Hepatocyte (in vitro differentiated cells): ENCODE measurements around the gene TOB2. TPM values are rescaled to one million over a fixed set of nuclear protein-coding genes. Genes with fewer than 3 reads are reported as not detected.

Experiments used
- DNase-seq: peaks from one replicate; pipeline ENCODE4 v3.0.0-alpha.2; 2016; ENCODE audit warnings: low spot score
- H2AFZ ChIP-seq: fragments of 200-600 bp; sonication (generic); 2 replicates; pipeline ENCODE4 v1.6.0; 2016; ENCODE audit warnings: antibody characterized with exemption, mild to moderate bottlenecking
- H3K27ac ChIP-seq: fragments of 200-600 bp; sonication (generic); 2 replicates; pipeline ENCODE4 v1.5.1; 2016; ENCODE audit warnings: mild to moderate bottlenecking
- H3K27me3 ChIP-seq: fragments of 200-600 bp; sonication (generic); 2 replicates; pipeline ENCODE4 v1.6.1; 2016
- H3K36me3 ChIP-seq: fragments of 200-600 bp; sonication (generic); replicated peaks from 2 replicates; pipeline ENCODE4 v1.5.1; 2016; ENCODE audit warnings: low read depth; ENCODE audit not compliant: insufficient read depth
- H3K4me1 ChIP-seq: fragments of 200-600 bp; sonication (generic); 2 replicates; pipeline ENCODE4 v1.5.1; 2016; ENCODE audit warnings: mild to moderate bottlenecking, moderate library complexity; ENCODE audit not compliant: insufficient read depth
- H3K4me2 ChIP-seq: fragments of 200-600 bp; sonication (generic); 2 replicates; pipeline ENCODE4 v1.6.0; 2016
- H3K4me3 ChIP-seq: fragments of 200-600 bp; sonication (generic); 2 replicates; pipeline ENCODE4 v1.5.1; 2016; ENCODE audit warnings: mild to moderate bottlenecking
- H3K79me2 ChIP-seq: fragments of 200-600 bp; sonication (generic); 2 replicates; pipeline ENCODE4 v1.6.0; 2017; ENCODE audit warnings: mild to moderate bottlenecking
- H3K9me2 ChIP-seq: fragments of 200-600 bp; sonication (generic); replicated peaks from 2 replicates; pipeline ENCODE4 v1.6.0; 2017; ENCODE audit warnings: mild to moderate bottlenecking; ENCODE audit not compliant: insufficient read depth
- H3K9me3 ChIP-seq: fragments of 200-600 bp; sonication (generic); 2 replicates; pipeline ENCODE4 v1.5.1; 2016; ENCODE audit warnings: low read depth, mild to moderate bottlenecking
- H4K20me1 ChIP-seq: fragments of 200-600 bp; sonication (generic); 2 replicates; pipeline ENCODE4 v1.6.0; 2016; ENCODE audit warnings: mild to moderate bottlenecking; ENCODE audit not compliant: insufficient read depth, poor library complexity, severe bottlenecking
- EZH2 ChIP-seq: fragments of 200-600 bp; sonication (generic); IDR thresholded peaks from 2 replicates; pipeline ENCODE4 v1.6.1; 2016; ENCODE audit warnings: antibody characterized with exemption, mild to moderate bottlenecking, borderline replicate concordance
- EZH2phosphoT487 ChIP-seq: fragments of 200-600 bp; sonication (generic); IDR thresholded peaks from one replicate; pipeline ENCODE4 v1.6.1; 2018; ENCODE audit warnings: antibody characterized with exemption, mild to moderate bottlenecking, low read depth, moderate library complexity; ENCODE audit not compliant: unreplicated experiment, severe bottlenecking
- WGBS: methylation state at CpG from one replicate; pipeline ENCODE4 v1.1.6; 2016; ENCODE audit warnings: low lambda C conversion rate; ENCODE audit errors: missing lambda C conversion rate; 5-methylcytosine and 5-hydroxymethylcytosine counted together
- polyA plus RNA-seq: library from polyadenylated mRNA; unstranded; fragments of >200 nt; fragmentation: Nextera tagmentation; extraction: Ambion mirVana; gene quantifications from 2 replicates; pipeline ENCODE4 v1.2.1, GENCODE V29; 2016
- total RNA-seq: library from RNA; depleted of rRNA; stranded (reverse); fragments of >200 nt; gene quantifications from 2 replicates; pipeline ENCODE4 v1.2.3, GENCODE V29; 2014
- TF ChIP-seq, protein P1 (sequence below): fragments of 200-600 bp; sonication (generic); IDR thresholded peaks from 2 replicates; pipeline ENCODE4 v1.5.1; 2016; ENCODE audit warnings: antibody characterized with exemption, mild to moderate bottlenecking; ENCODE audit not compliant: poor library complexity

Gene TOB2
- total and polyA plus RNA-seq, 2 experiments from 2014 or later, result 37.8 to 38.5 TPM

DNA sequence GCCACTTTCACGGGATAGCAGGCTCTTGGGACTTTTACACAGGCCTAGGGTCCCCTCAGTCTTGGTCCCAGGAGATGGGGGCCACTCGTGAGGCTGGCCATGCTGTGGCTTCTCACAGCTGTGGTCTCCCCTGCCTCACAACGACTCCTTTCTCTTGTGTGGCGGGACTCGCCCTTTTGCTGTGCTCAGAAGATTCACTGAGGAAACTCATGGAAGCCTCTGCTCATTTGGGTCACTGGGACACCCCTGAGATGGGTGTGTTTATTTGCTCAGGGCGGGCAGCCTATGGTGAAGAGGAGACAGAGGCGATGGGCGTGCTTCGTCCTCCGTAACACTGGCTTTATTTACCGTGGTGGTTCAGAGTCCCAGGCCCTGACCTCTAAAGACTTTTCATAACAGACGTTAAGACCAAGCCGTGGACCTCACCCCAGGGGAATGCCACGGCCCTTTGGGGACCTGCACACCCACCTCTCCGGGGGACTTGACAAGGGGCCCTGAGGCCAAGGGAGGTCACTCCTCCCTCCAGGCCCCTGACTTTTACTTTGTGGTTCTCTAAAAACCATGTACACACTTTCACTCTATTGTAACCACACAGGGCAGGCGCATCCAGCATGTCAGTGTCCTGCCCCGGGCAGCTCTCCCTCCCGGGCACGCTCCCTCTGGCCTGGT is 49.3 kb downstream of the TOB2 start:
- no peak overlapping the region for H3K4me3 ChIP-seq
- H4K20me1 ChIP-seq, result no peaks in the 10 kb centered on the region
- H3K4me2 ChIP-seq, result peak overlapping the region; percentile 37
- no peaks in the 10 kb centered on the region for H3K36me3 ChIP-seq
- no peak for TF ChIP-seq EZH2
- TF ChIP-seq EZH2phosphoT487, result no peak
- TF ChIP-seq, protein P1, sequence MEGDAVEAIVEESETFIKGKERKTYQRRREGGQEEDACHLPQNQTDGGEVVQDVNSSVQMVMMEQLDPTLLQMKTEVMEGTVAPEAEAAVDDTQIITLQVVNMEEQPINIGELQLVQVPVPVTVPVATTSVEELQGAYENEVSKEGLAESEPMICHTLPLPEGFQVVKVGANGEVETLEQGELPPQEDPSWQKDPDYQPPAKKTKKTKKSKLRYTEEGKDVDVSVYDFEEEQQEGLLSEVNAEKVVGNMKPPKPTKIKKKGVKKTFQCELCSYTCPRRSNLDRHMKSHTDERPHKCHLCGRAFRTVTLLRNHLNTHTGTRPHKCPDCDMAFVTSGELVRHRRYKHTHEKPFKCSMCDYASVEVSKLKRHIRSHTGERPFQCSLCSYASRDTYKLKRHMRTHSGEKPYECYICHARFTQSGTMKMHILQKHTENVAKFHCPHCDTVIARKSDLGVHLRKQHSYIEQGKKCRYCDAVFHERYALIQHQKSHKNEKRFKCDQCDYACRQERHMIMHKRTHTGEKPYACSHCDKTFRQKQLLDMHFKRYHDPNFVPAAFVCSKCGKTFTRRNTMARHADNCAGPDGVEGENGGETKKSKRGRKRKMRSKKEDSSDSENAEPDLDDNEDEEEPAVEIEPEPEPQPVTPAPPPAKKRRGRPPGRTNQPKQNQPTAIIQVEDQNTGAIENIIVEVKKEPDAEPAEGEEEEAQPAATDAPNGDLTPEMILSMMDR, result no peak
- no peaks in the 10 kb centered on the region for H3K9me3 ChIP-seq
- no peaks in the 10 kb centered on the region for H3K27me3 ChIP-seq
- H3K27ac ChIP-seq, result peak overlapping the region; percentile 75
- H3K79me2 ChIP-seq, result no peaks in the 10 kb centered on the region
- DNase-seq, result peak; percentile 46
- no peaks in the 10 kb centered on the region for H3K9me2 ChIP-seq
- no peak overlapping the region for H2AFZ ChIP-seq
- WGBS, result 68% methylated on average over 19 of the region's 19 CpGs
- H3K4me1 ChIP-seq, result peaks cover 16% of the 10 kb centered on the region

DNA sequence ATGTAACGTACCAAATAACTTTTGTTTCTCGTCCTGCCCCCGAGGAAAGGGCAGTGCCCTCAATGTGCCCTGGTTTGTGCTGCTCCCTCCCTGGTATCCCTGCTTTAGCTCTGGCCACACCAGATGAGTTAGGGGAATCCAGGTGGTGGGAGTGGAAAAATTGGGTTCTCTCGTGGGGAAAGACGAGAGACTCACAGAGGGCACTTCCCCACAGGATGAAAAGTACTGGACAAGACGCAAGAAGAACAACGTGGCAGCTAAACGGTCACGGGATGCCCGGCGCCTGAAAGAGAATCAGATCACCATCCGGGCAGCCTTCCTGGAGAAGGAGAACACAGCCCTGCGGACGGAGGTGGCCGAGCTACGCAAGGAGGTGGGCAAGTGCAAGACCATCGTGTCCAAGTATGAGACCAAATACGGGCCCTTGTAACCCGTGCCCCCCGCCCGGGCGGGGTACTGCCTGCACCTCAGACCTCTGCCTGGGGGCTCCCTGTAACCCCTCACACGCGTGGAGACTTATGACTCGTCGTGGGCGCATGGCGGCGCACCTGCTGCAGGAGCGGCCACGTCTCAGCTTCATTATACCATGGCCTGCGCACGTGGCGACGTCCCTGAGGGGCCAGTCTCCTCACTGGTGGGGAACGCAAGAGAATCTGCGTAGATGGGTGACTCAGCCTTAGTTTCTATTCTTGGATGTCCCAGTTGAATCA is 50.9 kb downstream of the TOB2 start:
- WGBS, result 97% methylated on average over 36 of the region's 37 CpGs
- H3K36me3 ChIP-seq, result no peaks in the 10 kb centered on the region

GRCh38 chr22:41394012-41394356 is 52.6 kb downstream of the TOB2 start:
- H4K20me1 ChIP-seq, result no peaks in the 10 kb centered on the region
- WGBS, result 98% methylated on average over 11 of the region's 11 CpGs
- H3K27ac ChIP-seq, result peak overlapping the region; percentile 40

More for the DNA sequence above, 50.9 kb downstream of the TOB2 start:
- no peaks in the 10 kb centered on the region for H3K79me2 ChIP-seq
- no peaks in the 10 kb centered on the region for H3K9me3 ChIP-seq
- no peak for TF ChIP-seq EZH2
- TF ChIP-seq, protein P1, result no peak
- no peak for TF ChIP-seq EZH2phosphoT487
- H3K9me2 ChIP-seq, result no peaks in the 10 kb centered on the region
- peaks cover 9% of the 10 kb centered on the region for H3K4me1 ChIP-seq
- H4K20me1 ChIP-seq, result no peaks in the 10 kb centered on the region
- H3K27ac ChIP-seq, result no peak overlapping the region
- no peak overlapping the region for H3K4me3 ChIP-seq
- no peak overlapping the region for H2AFZ ChIP-seq
- no peaks in the 10 kb centered on the region for H3K27me3 ChIP-seq
- no peak for DNase-seq
- H3K4me2 ChIP-seq, result no peak overlapping the region

More at GRCh38 chr22:41394012-41394356, 52.6 kb downstream of the TOB2 start:
- Histone ChIP-seq H3K4me2 (no peak overlapping the region), H2AFZ (no peak overlapping the region), H3K36me3 (no peaks in the 10 kb centered on the region), H3K27me3 (no peaks in the 10 kb centered on the region), H3K4me1 (peaks cover 4% of the 10 kb centered on the region), H3K9me3 (no peaks in the 10 kb centered on the region), H3K79me2 (no peaks in the 10 kb centered on the region), H3K9me2 (no peaks in the 10 kb centered on the region), H3K4me3 (no peak overlapping the region)
- DNase-seq, result no peak
- TF ChIP-seq, protein P1, result no peak
- TF ChIP-seq EZH2phosphoT487 (no peak), EZH2 (no peak)
